WTC11 (cell line): ENCODE measurements around the gene PTPDC1. TPM values are rescaled to one million over a fixed set of nuclear protein-coding genes. Genes with fewer than 3 reads are reported as not detected.

Experiments
- ATAC-seq: fragments of 200-7000 bp; cut with Tn5 transposase; 2 replicates; pipeline ENCODE4 v1.10.0; 2021; ENCODE audit warnings: mild to moderate bottlenecking, moderate library complexity
- CTCF ChIA-PET: fragments of 300-600 bp; sonication (Branson Sonifier 250); formaldehyde crosslinking; loops from one replicate; lab custom pipeline; 2021; ENCODE audit warnings: antibody characterized with exemption; lab: Charles Lee
- POLR2A ChIA-PET: fragments of 350-600 bp; sonication (Branson Sonifier 250); formaldehyde crosslinking; loops from one replicate; lab custom pipeline; 2021; ENCODE audit warnings: antibody characterized with exemption; lab: Charles Lee
- DNase-seq: peaks from one replicate; pipeline ENCODE4 v3.0.0; 2021; ENCODE audit warnings: low spot score
- H3K27ac Mint-ChIP-seq: 2 replicates; pipeline ENCODE4 v1.8.0; 2021; ENCODE audit warnings: mixed read lengths
- H3K27me3 Mint-ChIP-seq: 2 replicates; pipeline ENCODE4 v1.8.0; 2021; ENCODE audit warnings: low read depth, mild to moderate bottlenecking, moderate library complexity, mixed read lengths
- H3K36me3 Mint-ChIP-seq: 2 replicates; pipeline ENCODE4 v1.8.0; 2021; ENCODE audit warnings: mixed read lengths
- H3K4me1 Mint-ChIP-seq: 2 replicates; pipeline ENCODE4 v1.8.0; 2022; ENCODE audit warnings: mixed read lengths
- H3K4me3 Mint-ChIP-seq: 2 replicates; pipeline ENCODE4 v1.8.0; 2021; ENCODE audit warnings: mild to moderate bottlenecking, moderate library complexity, mixed read lengths
- H3K9me3 Mint-ChIP-seq: 2 replicates; pipeline ENCODE4 v1.8.0; 2021; ENCODE audit warnings: mixed read lengths
- ARID4B ChIP-seq: sonication (generic); formaldehyde crosslinking; IDR thresholded peaks from 2 replicates; pipeline ENCODE4 v1.8.0; 2023; ENCODE audit warnings: missing genetic modification reagents, mild to moderate bottlenecking, borderline replicate concordance
- ATF3 ChIP-seq: sonication (generic); formaldehyde crosslinking; conservative IDR thresholded peaks from 2 replicates; pipeline ENCODE4 v1.8.1; 2022; ENCODE audit warnings: mild to moderate bottlenecking, missing genetic modification reagents
- FOXP1 ChIP-seq: sonication (generic); formaldehyde crosslinking; IDR thresholded peaks from 2 replicates; pipeline ENCODE4 v1.8.0; 2022; ENCODE audit warnings: missing genetic modification reagents, mild to moderate bottlenecking, moderate library complexity, borderline replicate concordance
- IRF2 ChIP-seq: sonication (generic); formaldehyde crosslinking; IDR thresholded peaks from 2 replicates; pipeline ENCODE4 v1.8.0; 2022; ENCODE audit warnings: low read depth, missing genetic modification reagents, borderline replicate concordance
- KAT7 ChIP-seq: sonication (generic); formaldehyde crosslinking; IDR thresholded peaks from 2 replicates; pipeline ENCODE4 v1.8.1; 2023; ENCODE audit warnings: missing genetic modification reagents, mild to moderate bottlenecking, borderline replicate concordance
- MXD4 ChIP-seq: fragments of 250-450 bp; sonication (Bioruptor Pico); IDR thresholded peaks from 2 replicates; pipeline ENCODE4 v1.8.0; 2021; ENCODE audit warnings: mild to moderate bottlenecking, moderate library complexity, borderline replicate concordance
- NFATC4 ChIP-seq: fragments of 250-450 bp; sonication (Bioruptor Pico); IDR thresholded peaks from 2 replicates; pipeline ENCODE4 v1.9.0; 2021; ENCODE audit warnings: mild to moderate bottlenecking
- NFE2L1 ChIP-seq: sonication (generic); formaldehyde crosslinking; IDR thresholded peaks from 2 replicates; pipeline ENCODE4 v1.8.1; 2023; ENCODE audit warnings: missing genetic modification reagents
- NR3C1 ChIP-seq: sonication (generic); formaldehyde crosslinking; conservative IDR thresholded peaks from 2 replicates; pipeline ENCODE4 v1.8.1; 2023; ENCODE audit warnings: low read depth, mild to moderate bottlenecking, missing genetic modification reagents
- PRRX2 ChIP-seq: fragments of 250-450 bp; sonication (Bioruptor Pico); IDR thresholded peaks from 2 replicates; pipeline ENCODE4 v1.8.0; 2021; ENCODE audit warnings: mild to moderate bottlenecking
- SP1 ChIP-seq: sonication (generic); formaldehyde crosslinking; conservative IDR thresholded peaks from 2 replicates; pipeline ENCODE4 v1.8.1; 2022; ENCODE audit warnings: missing genetic modification reagents
- TEAD4 ChIP-seq: sonication (generic); formaldehyde crosslinking; IDR thresholded peaks from 2 replicates; pipeline ENCODE4 v1.8.0; 2022; ENCODE audit warnings: mild to moderate bottlenecking, missing genetic modification reagents
- ZMAT4 ChIP-seq: fragments of 250-450 bp; sonication (Bioruptor Pico); IDR thresholded peaks from 2 replicates; pipeline ENCODE4 v1.9.0; 2021; ENCODE audit warnings: mild to moderate bottlenecking
- ZNF219 ChIP-seq: sonication (generic); formaldehyde crosslinking; IDR thresholded peaks from 2 replicates; pipeline ENCODE4 v1.8.0; 2023; ENCODE audit warnings: missing genetic modification reagents, mild to moderate bottlenecking, borderline replicate concordance
- ZNF317 ChIP-seq: sonication (generic); formaldehyde crosslinking; IDR thresholded peaks from 2 replicates; pipeline ENCODE4 v1.8.1; 2023; ENCODE audit warnings: low read depth, mild to moderate bottlenecking, moderate library complexity, missing genetic modification reagents, borderline replicate concordance
- ZNF416 ChIP-seq: fragments of 250-450 bp; sonication (Bioruptor Pico); IDR thresholded peaks from 2 replicates; pipeline ENCODE4 v1.9.0; 2021; ENCODE audit warnings: mild to moderate bottlenecking, inconsistent platforms
- ZNF512 ChIP-seq: sonication (generic); formaldehyde crosslinking; IDR thresholded peaks from 2 replicates; pipeline ENCODE4 v1.8.1; 2022; ENCODE audit warnings: missing genetic modification reagents, borderline replicate concordance
- total RNA-seq: library from RNA; stranded (reverse); gene quantifications from 3 replicates; pipeline ENCODE4 v1.2.3, GENCODE V29; 2021

PTPDC1 gene
- total RNA-seq, 1 experiment from 2014 or later = 9.2 TPM

- Mint-ChIP-seq H3K27me3 (no peaks in the 10 kb centered on the region), H3K4me1 (peaks cover 24% of the 10 kb centered on the region), H3K4me3 (no peak overlapping the region), H3K36me3 (peaks cover 20% of the 10 kb centered on the region), H3K27ac (0 out of 2 replicates have a peak overlapping the region, but pooled peaks have one; percentile 23), H3K9me3 (no peaks in the 10 kb centered on the region)
- TF ChIP-seq MXD4 (no peak), KAT7 (no peak), ZNF317 (no peak), NR3C1 (CRISPR knock-in tag) (no peak), ATF3 (CRISPR knock-in tag) (no peak), IRF2 (CRISPR knock-in tag) (no peak), SP1 (no peak), PRRX2 (CRISPR knock-in tag) (no peak), NFATC4 (no peak), FOXP1 (CRISPR knock-in tag) (no peak), ARID4B (CRISPR knock-in tag) (no peak), ZNF219 (CRISPR knock-in tag) (no peak)
- POLR2A ChIA-PET = no interaction called here
- ATAC-seq = no peak
- no peak for DNase-seq
- CTCF ChIA-PET = no interaction called here
Measured at GRCh38 chr9:94097788-94098414, 13.6 kb downstream of the PTPDC1 start.

- DNase-seq (no peak), ATAC-seq (no peak)
- H3K4me1 Mint-ChIP-seq = peaks cover 22% of the 10 kb centered on the region
- POLR2A ChIA-PET = interaction anchor here (1.0 kb wide), 1 partner anchor 8 kb away, joined by 3 read pairs; no protein-coding TSS in a partner anchor
- peaks cover 18% of the 10 kb centered on the region for H3K36me3 Mint-ChIP-seq
- H3K27me3 Mint-ChIP-seq = no peaks in the 10 kb centered on the region
- H3K27ac Mint-ChIP-seq = no peak overlapping the region
- H3K9me3 Mint-ChIP-seq = no peaks in the 10 kb centered on the region
- H3K4me3 Mint-ChIP-seq = no peak overlapping the region
- CTCF ChIA-PET = interaction anchor here (1.1 kb wide), 1 partner anchor 86 kb away, joined by 3 read pairs; no protein-coding TSS in a partner anchor
- TF ChIP-seq ZMAT4 (CRISPR knock-in tag) = no peak
- TF ChIP-seq NFE2L1 = no peak
- no peak for TF ChIP-seq ZNF416
- no peak for TF ChIP-seq TEAD4 (CRISPR knock-in tag)
- no peak for TF ChIP-seq PRRX2 (CRISPR knock-in tag)
- no peak for TF ChIP-seq ZNF512 (CRISPR knock-in tag)
Measured at GRCh38 chr9:94100152-94100879, 16.1 kb downstream of the PTPDC1 start.
